Measurements from ENCODE around the gene EFNA1. TPM values are rescaled to one million over a fixed set of nuclear protein-coding genes. Genes with fewer than 3 reads are reported as not detected.

The EFNA1 gene
- total and polyA plus RNA-seq, 2 of the 13 experiments (the other 11 are each of a cell fraction or from before 2014, with no cell fraction given): 81.8 to 874 TPM

- TF ChIP-seq ZNF367 (CRISPR knock-in tag; IDR thresholded peaks at IDR 0.05; ENCODE audit: borderline replicate concordance): no peak
- TF ChIP-seq TCF7 (IDR thresholded peaks at IDR 0.05; ENCODE audit: low read depth): no peak
- TF ChIP-seq ELF3 (CRISPR knock-in tag; IDR thresholded peaks at IDR 0.05): no peak; the same call in 1 of the 2 replicates
- TF ChIP-seq FOSL2 (CRISPR knock-in tag; IDR thresholded peaks at IDR 0.05): no peak
- no peak; the same call in 1 of the 2 replicates for TF ChIP-seq PATZ1 (CRISPR knock-in tag; IDR thresholded peaks at IDR 0.05)
- TF ChIP-seq MATR3 (CRISPR knock-in tag; IDR thresholded peaks at IDR 0.05): no peak
- peak; percentile 54; the same call in 1 of the 2 replicates for TF ChIP-seq NFAT5 (CRISPR knock-in tag; IDR thresholded peaks at IDR 0.05)
- TF ChIP-seq POLR2AphosphoS5 (IDR thresholded peaks at IDR 0.05; ENCODE audit: low read depth, low read length): peak; percentile 74
- TF ChIP-seq ZMYM3 (CRISPR knock-in tag; IDR thresholded peaks at IDR 0.05): no peak
- TF ChIP-seq PRMT3 (CRISPR knock-in tag; IDR thresholded peaks at IDR 0.05; ENCODE audit: borderline replicate concordance, low read depth): no peak
- peak; percentile 79 for TF ChIP-seq KAT8 (CRISPR knock-in tag; IDR thresholded peaks at IDR 0.05)
- TF ChIP-seq JARID2 (CRISPR knock-in tag; IDR thresholded peaks at IDR 0.05; ENCODE audit: insufficient replicate concordance): no peak
- 0 out of 2 replicates have a peak, but pooled peaks have one; percentile 44 for TF ChIP-seq PAWR (CRISPR knock-in tag; IDR thresholded peaks at IDR 0.05; ENCODE audit: borderline replicate concordance)
- peak; percentile 85 for TF ChIP-seq ZNF687 (CRISPR knock-in tag; IDR thresholded peaks at IDR 0.05)
- no peak; the same call in 1 of the 2 replicates for TF ChIP-seq KDM5A (IDR thresholded peaks at IDR 0.05; ENCODE audit: borderline replicate concordance, low read length)
- TF ChIP-seq SRF (IDR thresholded peaks at IDR 0.05; ENCODE audit: low read depth, low read length): no peak
- TF ChIP-seq MAFG (CRISPR knock-in tag; IDR thresholded peaks at IDR 0.05): no peak
- no peak for TF ChIP-seq RARG (CRISPR knock-in tag; IDR thresholded peaks at IDR 0.05; ENCODE audit: low read depth)
Measured at GRCh38 chr1:155135415-155136028, 7.8 kb downstream of the EFNA1 start, which contains the start of gene SLC50A1 (continued).

All from HepG2 (cell line).